Transverse colon (tissue), 4 donors: ENCODE data around the gene ZNF683. TPM values are rescaled to one million over a fixed set of nuclear protein-coding genes. Genes with fewer than 3 reads are reported as not detected.

Source experiments
- DNase-seq: peaks from one replicate; pipeline ENCODE4 v3.0.0-alpha.2; 2019
- H3K27ac ChIP-seq, 4 donors: fragments of 200-600 bp; sonication (generic); 2 replicates each; pipeline ENCODE4 v1.5.1; 2016 to 2018; ENCODE audit warnings: inconsistent platforms in 4 of 4
- H3K27me3 ChIP-seq: fragments of 200-600 bp; sonication (generic); 2 replicates; pipeline ENCODE4 v1.5.1; 2017; ENCODE audit warnings: inconsistent platforms
- H3K36me3 ChIP-seq, 4 donors: fragments of 200-600 bp; sonication (generic); 2 replicates each; pipeline ENCODE4 v1.5.1; 2017 to 2019; ENCODE audit warnings: inconsistent platforms in 4 of 4
- H3K4me1 ChIP-seq, 4 donors: fragments of 200-600 bp; sonication (generic); 2 replicates each; pipeline ENCODE4 v1.5.1; 2017 to 2020; ENCODE audit warnings: inconsistent platforms in 4 of 4
- H3K4me3 ChIP-seq, 4 donors: fragments of 200-600 bp; sonication (generic); 1 replicate in 1 of 4; 2 replicates in 3 of 4; pipeline versions ENCODE4 v1.5.1 to v1.6.1; 2017 to 2019; ENCODE audit warnings: inconsistent platforms in 4 of 4
- H3K9me3 ChIP-seq, 2 donors: fragments of 200-600 bp; sonication (generic); 2 replicates each; pipeline ENCODE4 v1.5.1; 2017 to 2019; ENCODE audit warnings: inconsistent platforms in 2 of 2
- CTCF ChIP-seq, 5 experiments: fragments of 200-600 bp in 3 of 5; fragments of 450-650 bp in 2 of 5; sonication (generic) in 3 of 5; IDR thresholded peaks; 1 replicate in 2 of 5; 2 replicates in 3 of 5; pipeline ENCODE4 v1.5.1; 2016 to 2017; ENCODE audit warnings: antibody characterized with exemption in 5 of 5, inconsistent platforms in 3 of 5, mild to moderate bottlenecking in 2 of 5, moderate library complexity in 1 of 5
- EP300 ChIP-seq: sonication (generic); formaldehyde crosslinking; IDR thresholded peaks from one replicate; pipeline ENCODE4 v1.6.1; 2017; ENCODE audit warnings: antibody characterized with exemption, low read depth
- POLR2A ChIP-seq: fragments of 450-650 bp; IDR thresholded peaks from one replicate; pipeline ENCODE4 v1.6.1; 2016; ENCODE audit warnings: antibody characterized with exemption, mild to moderate bottlenecking, moderate library complexity
- POLR2AphosphoS5 ChIP-seq, 3 donors: sonication (generic); formaldehyde crosslinking; IDR thresholded peaks; one replicate each; pipeline ENCODE4 v1.6.1; 2016; ENCODE audit warnings: antibody characterized with exemption in 3 of 3
- WGBS, 2 donors: methylation state at CpG; one replicate each; pipeline ENCODE4 v1.1.5; 2018; ENCODE audit warnings: low coverage in 1 of 2; 5-methylcytosine and 5-hydroxymethylcytosine counted together
- in situ Hi-C, 4 donors: fragments of 200-750 bp; cut with MboI; loops; one replicate each; pipeline versions ENCODE4 v1.15.0 to v1.15.1; 2017; ENCODE audit warnings: low sequenced_read_pairs in 3 of 4, low pct_ligation_motif_present in 1 of 4, low pct_unique_long_range_greater_than_20kb in 1 of 4
- intact Hi-C: fragments of 100-400 bp; cut with DNase I; formaldehyde crosslinking; loops from one replicate; pipeline ENCODE4 v1.15.1; 2023; ENCODE audit warnings: low total_unique reads
- total RNA-seq, 4 donors: library from RNA; depleted of rRNA; stranded (reverse); fragments of >200 nt; gene quantifications; one replicate each; pipeline ENCODE4 v1.1.0, GENCODE V29; 2016

Gene ZNF683
- total RNA-seq, 4 donors from 2014 or later = not detected

- in situ Hi-C loops = no loop called here
- no peak overlapping the region for H3K4me3 ChIP-seq
- no peak for DNase-seq
- peaks cover 0 to 21% (median 11%) of the 10 kb centered on the region in 4 donors for H3K4me1 ChIP-seq
- intact Hi-C loops = no loop called here
- peaks cover 29% of the 10 kb centered on the region for H3K27me3 ChIP-seq
- 85 to 100% methylated on average over 1 of the region's 1 CpG for WGBS, 2 donors
- no peaks in the 10 kb centered on the region for H3K9me3 ChIP-seq
- H3K27ac ChIP-seq = no peak overlapping the region
- no peak for TF ChIP-seq POLR2A
- no peak for TF ChIP-seq EP300
- no peak for TF ChIP-seq CTCF (IDR thresholded peaks at IDR 0.05)
- no peak for TF ChIP-seq POLR2AphosphoS5 (IDR thresholded peaks at IDR 0.05)
- H3K36me3 ChIP-seq = no peaks in the 10 kb centered on the region
Measured at GRCh38 chr1:26338670-26339069, 33.9 kb downstream of the ZNF683 start.

GRCh38 chr1:26337625-26338024 lies 34.9 kb downstream of the ZNF683 start:
- in situ Hi-C loops = no loop called here

GRCh38 chr1:26337206-26337535 lies 35.4 kb downstream of the ZNF683 start:
- Histone ChIP-seq H3K4me1 (peaks cover 0 to 21% (median 11%) of the 10 kb centered on the region in 4 donors), H3K9me3 (no peaks in the 10 kb centered on the region), H3K27me3 (peaks cover 39% of the 10 kb centered on the region), H3K4me3 (no peak overlapping the region), H3K36me3 (no peaks in the 10 kb centered on the region), H3K27ac (no peak overlapping the region)
- in situ Hi-C loops (no loop called here), intact Hi-C loops (no loop called here)
- TF ChIP-seq POLR2A = no peak
- no peak for TF ChIP-seq CTCF (IDR thresholded peaks at IDR 0.05)
- TF ChIP-seq POLR2AphosphoS5 (IDR thresholded peaks at IDR 0.05) = no peak
- no peak for TF ChIP-seq EP300
- WGBS, 2 donors = 85% methylated on average over 7 of the region's 7 CpGs; no CpG with 5 or more reads in 1 of the 2 donors
- no peak for DNase-seq

More at GRCh38 chr1:26337625-26338024, 34.9 kb downstream of the ZNF683 start:
- Histone ChIP-seq H3K27me3 (peaks cover 37% of the 10 kb centered on the region), H3K4me3 (no peak overlapping the region), H3K36me3 (no peaks in the 10 kb centered on the region), H3K4me1 (peaks cover 0 to 21% (median 11%) of the 10 kb centered on the region in 4 donors), H3K27ac (no peak overlapping the region), H3K9me3 (no peaks in the 10 kb centered on the region)
- intact Hi-C loops = no loop called here
- 75 to 80% methylated on average over 1 to 4 of the region's 4 CpGs for WGBS, 2 donors
- no peak for DNase-seq
- no peak for TF ChIP-seq CTCF (IDR thresholded peaks at IDR 0.05)
- TF ChIP-seq EP300 = no peak
- TF ChIP-seq POLR2A = no peak
- TF ChIP-seq POLR2AphosphoS5 (IDR thresholded peaks at IDR 0.05) = no peak

- H3K27ac ChIP-seq = peak overlapping the region in 3 of 4 donors; percentile 28 to 70 (median 51)
- H3K27me3 ChIP-seq = peaks cover 41% of the 10 kb centered on the region
- peak; percentile 96 for DNase-seq
- in situ Hi-C loops (no loop called here), intact Hi-C loops (no loop called here)
- H3K9me3 ChIP-seq = no peaks in the 10 kb centered on the region
- no peaks in the 10 kb centered on the region for H3K36me3 ChIP-seq
- 12% methylated on average over 48 of the region's 52 CpGs; no CpG with 5 or more reads in 1 of the 2 donors for WGBS, 2 donors
- peaks cover 0 to 21% (median 11%) of the 10 kb centered on the region in 4 donors for H3K4me1 ChIP-seq
- TF ChIP-seq CTCF (IDR thresholded peaks at IDR 0.05) = no peak
- TF ChIP-seq EP300 = peak; percentile 18
- TF ChIP-seq POLR2A = no peak
- TF ChIP-seq POLR2AphosphoS5 (IDR thresholded peaks at IDR 0.05) = peak in 1 of 3 donors; percentile 29
- peak overlapping the region; percentile 22 to 57 (median 34) for H3K4me3 ChIP-seq
Measured at GRCh38 chr1:26336477-26337205, 35.9 kb downstream of the ZNF683 start.
